SK-N-SH (cell line): ENCODE results near the gene PTPN6. TPM values are rescaled to one million over a fixed set of nuclear protein-coding genes. Genes with fewer than 3 reads are reported as not detected.

ENCODE experiments used
- CTCF ChIA-PET: fragments of 300-600, 350-600 bp; formaldehyde crosslinking; extraction: SDS; loops from one replicate; lab custom pipeline; 2021; lab: Yijun Ruan, JAX
- POLR2A ChIA-PET: fragments of 350-600 bp; sonication (Branson Sonifier 250); formaldehyde crosslinking; extraction: SDS; loops from one replicate; lab custom pipeline; 2020; ENCODE audit warnings: antibody characterized with exemption, inconsistent platforms; lab: Yijun Ruan, JAX
- DNase-seq: peaks from one replicate; pipeline ENCODE4 v3.0.0; 2012
- H2AFZ ChIP-seq: fragments of 200-600 bp; sonication (generic); 2 replicates; pipeline ENCODE4 v1.8.1; 2016; ENCODE audit warnings: antibody characterized with exemption, mild to moderate bottlenecking, low read depth
- H3F3A ChIP-seq: fragments of 200-600 bp; sonication (generic); replicated peaks from 2 replicates; pipeline ENCODE3; 2016; ENCODE audit warnings: antibody characterized with exemption, mild to moderate bottlenecking; ENCODE audit not compliant: insufficient read depth
- H3K27ac ChIP-seq, 2 experiments: fragments of 200-500 bp in 1 of 2; fragments of 200-600 bp in 1 of 2; sonication (Bioruptor generic) in 1 of 2; sonication (generic), shearing (Covaris generic) in 1 of 2; 2 replicates each; pipeline versions ENCODE4 v1.5.1 to v1.6.1; 2014 to 2016; ENCODE audit warnings: low read depth in 2 of 2, inconsistent platforms in 1 of 2, low read length in 1 of 2, mild to moderate bottlenecking in 1 of 2, mixed read lengths in 1 of 2
- H3K27me3 ChIP-seq: fragments of 200-600 bp; sonication (generic), shearing (Covaris generic); 2 replicates; pipeline ENCODE4 v1.6.1; 2016; ENCODE audit warnings: mixed run types; ENCODE audit not compliant: insufficient read depth
- H3K36me3 ChIP-seq, 2 experiments: fragments of 200-500 bp in 1 of 2; fragments of 200-600 bp in 1 of 2; sonication (Bioruptor generic) in 1 of 2; sonication (generic) in 1 of 2; replicated peaks in 1 of 2; 2 replicates each; pipeline versions ENCODE3 to v1.5.1; 2014 to 2016; ENCODE audit warnings: low read length in 1 of 2, mild to moderate bottlenecking in 1 of 2; ENCODE audit not compliant: insufficient read depth in 2 of 2, control insufficient read depth in 1 of 2
- H3K4me1 ChIP-seq, 2 experiments: fragments of 200-500 bp in 1 of 2; fragments of 200-600 bp in 1 of 2; sonication (Bioruptor generic) in 1 of 2; sonication (generic), shearing (Covaris generic) in 1 of 2; 2 replicates each; pipeline versions ENCODE4 v1.5.1 to v1.6.1; 2014 to 2016; ENCODE audit warnings: low read depth in 1 of 2, low read length in 1 of 2, mixed run types in 1 of 2; ENCODE audit not compliant: insufficient read depth in 2 of 2, control insufficient read depth in 1 of 2
- H3K4me2 ChIP-seq: fragments of 200-600 bp; sonication (generic), shearing (Covaris generic); 2 replicates; pipeline ENCODE4 v1.6.1; 2017; ENCODE audit warnings: mixed run types
- H3K4me3 ChIP-seq, 2 experiments: fragments of 200-500 bp in 1 of 2; fragments of 200-600 bp in 1 of 2; sonication (Bioruptor generic) in 1 of 2; sonication (generic), shearing (Covaris generic) in 1 of 2; 2 replicates each; pipeline versions ENCODE4 v1.5.1 to v1.8.1; 2014 to 2016; ENCODE audit warnings: low read depth in 2 of 2, inconsistent platforms in 1 of 2, low read length in 1 of 2, mild to moderate bottlenecking in 1 of 2, mixed read lengths in 1 of 2, moderate library complexity in 1 of 2
- H3K79me2 ChIP-seq: fragments of 200-600 bp; sonication (generic); 2 replicates; pipeline ENCODE4 v1.8.1; 2017; ENCODE audit warnings: mild to moderate bottlenecking; ENCODE audit not compliant: insufficient read depth
- H3K9ac ChIP-seq: fragments of 200-600 bp; sonication (generic); 2 replicates; pipeline ENCODE4 v1.6.1; 2017; ENCODE audit warnings: mixed run types
- H3K9me2 ChIP-seq: fragments of 200-600 bp; sonication (generic); 2 replicates; pipeline ENCODE4 v1.6.1; 2017; ENCODE audit warnings: mixed run types
- H3K9me3 ChIP-seq: fragments of 200-600 bp; sonication (generic); 2 replicates; pipeline ENCODE4 v1.6.1; 2017; ENCODE audit warnings: mixed run types, mild to moderate bottlenecking, moderate library complexity
- H4K20me1 ChIP-seq: fragments of 200-600 bp; sonication (generic); 2 replicates; pipeline ENCODE4 v1.6.1; 2017; ENCODE audit warnings: mild to moderate bottlenecking, mixed run types; ENCODE audit not compliant: insufficient read depth
- CHD2 ChIP-seq: fragments of 150-350 bp; IDR thresholded peaks from 2 replicates; pipeline ENCODE4 v1.6.1; 2018; ENCODE audit warnings: low read length; ENCODE audit not compliant: partially characterized antibody
- FOSL2 ChIP-seq: IDR thresholded peaks from 2 replicates; pipeline ENCODE4 v1.4.0; 2012; ENCODE audit warnings: low read depth, mild to moderate bottlenecking, moderate library complexity, borderline replicate concordance
- NRF1 ChIP-seq: IDR thresholded peaks from 2 replicates; pipeline ENCODE4 v1.6.1; 2012; ENCODE audit warnings: low read depth, mild to moderate bottlenecking, low read length
- POLR2AphosphoS5 ChIP-seq: IDR thresholded peaks from 2 replicates; pipeline ENCODE4 v1.6.1; 2012; ENCODE audit warnings: low read depth, low read length
- RAD21 ChIP-seq: IDR thresholded peaks from 2 replicates; pipeline ENCODE4 v1.6.1; 2012; ENCODE audit warnings: mild to moderate bottlenecking, low read length
- RFX5 ChIP-seq: IDR thresholded peaks from 2 replicates; pipeline ENCODE4 v1.6.1; 2012; ENCODE audit warnings: mild to moderate bottlenecking, improper control_type of control experiment, low read length
- SIN3A ChIP-seq: IDR thresholded peaks from 2 replicates; pipeline ENCODE4 v1.6.1; 2012; ENCODE audit warnings: low read depth, mild to moderate bottlenecking, low read length, moderate library complexity, borderline replicate concordance
- SMC3 ChIP-seq: IDR thresholded peaks from 2 replicates; pipeline ENCODE4 v1.6.1; 2012; ENCODE audit warnings: low read depth, low read length, improper control_type of control experiment
- TAF1 ChIP-seq: IDR thresholded peaks from 2 replicates; pipeline ENCODE4 v1.6.1; 2012; ENCODE audit warnings: low read depth, mild to moderate bottlenecking, low read length, moderate library complexity, borderline replicate concordance
- WGBS: methylation state at CpG from one replicate; pipeline ENCODE4 v1.1.6; 2017; ENCODE audit warnings: low lambda C conversion rate; 5-methylcytosine and 5-hydroxymethylcytosine counted together
- polyA plus RNA-seq, 3 experiments: library from polyadenylated mRNA; depleted of rRNA; stranded (reverse); fragments of >200 nt; gene quantifications; 2 replicates each; pipeline ENCODE4 v1.2.3, GENCODE V29; 2012
- TF ChIP-seq, protein P1 (sequence below): IDR thresholded peaks from 2 replicates; pipeline ENCODE4 v1.4.0; 2012; ENCODE audit warnings: low read depth, borderline replicate concordance
- TF ChIP-seq, protein P2 (sequence below): fragments of 200-600 bp; sonication (generic); IDR thresholded peaks from 2 replicates; pipeline ENCODE4 v1.6.1; 2017; ENCODE audit warnings: antibody characterized with exemption, mild to moderate bottlenecking, moderate library complexity

Gene PTPN6
- polyA plus RNA-seq, 1 of the 3 experiments (the other 2 are of a cell fraction) = 0.12 TPM

DNA sequence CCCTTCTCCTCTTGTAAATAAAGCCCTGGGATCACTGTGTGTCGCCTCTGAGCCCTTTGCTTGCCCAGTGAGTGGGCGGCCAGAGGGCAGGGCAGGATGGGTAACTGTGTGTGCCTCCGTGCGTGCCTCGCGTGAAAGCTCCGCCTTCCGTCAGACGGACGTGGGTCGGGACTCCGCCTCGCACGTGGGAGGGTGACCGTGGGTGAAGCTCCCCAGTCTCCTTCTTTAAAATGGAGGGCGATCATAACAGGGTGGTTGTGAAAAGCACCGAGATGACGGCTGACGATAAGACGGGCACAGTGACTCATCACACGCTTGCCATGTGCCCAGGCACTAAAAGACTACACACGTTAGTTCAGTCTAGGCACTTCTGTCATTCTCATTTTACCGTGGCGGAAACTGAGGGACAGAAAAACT is 10.1 kb downstream of the PTPN6 start:
- POLR2A ChIA-PET = interaction anchor here (1.6 to 6.8 kb wide), 2 partner anchors 16 to 40 kb away, joined by 3 to 62 read pairs; partner anchors contain the start of genes C12orf57 and RNU7-1
- 74% methylated on average over 23 of the region's 24 CpGs for WGBS
- CTCF ChIA-PET = interaction anchor here (0.6 to 8.0 kb wide), 10 partner anchors 8 to 148 kb away, joined by 3 to 114 read pairs (median 4); partner anchors contain the start of genes C12orf57, ENO2 and RNU7-1
- peak; percentile 34 for DNase-seq
- Histone ChIP-seq H3K9me3 (no peaks in the 10 kb centered on the region), H3F3A (peaks cover 19% of the 10 kb centered on the region), H3K9me2 (no peaks in the 10 kb centered on the region), H3K36me3 (peaks cover 4 to 20% of the 10 kb centered on the region in 2 experiments), H3K4me1 (peaks cover 0 to 8% of the 10 kb centered on the region in 2 experiments; a peak in 2 of 4 replicates), H3K79me2 (no peaks in the 10 kb centered on the region), H3K27me3 (no peaks in the 10 kb centered on the region), H4K20me1 (no peaks in the 10 kb centered on the region), H3K4me2 (no peak overlapping the region), H3K27ac (no peak overlapping the region), H2AFZ (peak overlapping the region; percentile 86; the same call in 1 of the 2 replicates), H3K4me3 (no peak overlapping the region), H3K9ac (no peak overlapping the region)
- TF ChIP-seq RFX5 (no peak), SIN3A (no peak), SMC3 (no peak), CHD2 (no peak), FOSL2 (no peak), POLR2AphosphoS5 (no peak), NRF1 (no peak), RAD21 (no peak)
- TF ChIP-seq, protein P1, sequence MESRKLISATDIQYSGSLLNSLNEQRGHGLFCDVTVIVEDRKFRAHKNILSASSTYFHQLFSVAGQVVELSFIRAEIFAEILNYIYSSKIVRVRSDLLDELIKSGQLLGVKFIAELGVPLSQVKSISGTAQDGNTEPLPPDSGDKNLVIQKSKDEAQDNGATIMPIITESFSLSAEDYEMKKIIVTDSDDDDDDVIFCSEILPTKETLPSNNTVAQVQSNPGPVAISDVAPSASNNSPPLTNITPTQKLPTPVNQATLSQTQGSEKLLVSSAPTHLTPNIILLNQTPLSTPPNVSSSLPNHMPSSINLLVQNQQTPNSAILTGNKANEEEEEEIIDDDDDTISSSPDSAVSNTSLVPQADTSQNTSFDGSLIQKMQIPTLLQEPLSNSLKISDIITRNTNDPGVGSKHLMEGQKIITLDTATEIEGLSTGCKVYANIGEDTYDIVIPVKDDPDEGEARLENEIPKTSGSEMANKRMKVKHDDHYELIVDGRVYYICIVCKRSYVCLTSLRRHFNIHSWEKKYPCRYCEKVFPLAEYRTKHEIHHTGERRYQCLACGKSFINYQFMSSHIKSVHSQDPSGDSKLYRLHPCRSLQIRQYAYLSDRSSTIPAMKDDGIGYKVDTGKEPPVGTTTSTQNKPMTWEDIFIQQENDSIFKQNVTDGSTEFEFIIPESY = no peak

DNA sequence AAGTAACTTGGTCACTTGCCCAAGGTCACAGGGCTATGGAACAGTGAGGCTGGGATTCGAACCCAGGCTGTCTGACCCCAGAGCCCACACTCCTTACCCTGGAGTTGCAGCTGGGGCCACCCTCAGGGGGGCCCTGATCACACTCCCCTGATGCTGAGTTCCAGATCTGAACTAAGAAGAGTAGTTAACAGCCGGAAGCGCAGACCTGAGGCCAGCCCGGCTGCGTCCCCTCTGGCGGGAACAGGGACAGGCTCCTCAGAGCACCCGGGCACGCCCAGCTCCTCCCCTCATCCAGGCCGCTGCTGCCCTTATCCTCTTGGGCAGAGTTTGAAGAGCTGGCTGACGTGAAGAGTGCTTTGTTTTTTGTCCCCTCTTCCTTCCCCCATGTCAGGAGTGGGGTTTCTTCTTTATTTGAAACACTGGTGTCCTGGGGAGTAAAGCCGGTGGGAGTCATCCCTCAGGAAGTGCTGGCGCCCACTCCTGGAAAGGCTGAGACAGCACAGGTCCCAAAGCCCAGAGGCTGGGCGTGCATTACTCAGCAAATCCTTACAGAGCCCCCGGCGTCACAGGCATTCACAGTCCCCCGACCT is 10.6 kb downstream of the PTPN6 start:
- no peaks in the 10 kb centered on the region for H3K79me2 ChIP-seq
- H3K27me3 ChIP-seq = no peaks in the 10 kb centered on the region
- H4K20me1 ChIP-seq = no peaks in the 10 kb centered on the region
- POLR2A ChIA-PET = interaction anchor here (1.6 to 6.8 kb wide), 2 partner anchors 16 to 41 kb away, joined by 3 to 62 read pairs; partner anchors contain the start of genes C12orf57 and RNU7-1
- peak overlapping the region; percentile 13 for H3K9ac ChIP-seq
- no peak overlapping the region for H3K4me2 ChIP-seq
- peak overlapping the region; percentile 86; the same call in 1 of the 2 replicates for H2AFZ ChIP-seq
- H3F3A ChIP-seq = peaks cover 24% of the 10 kb centered on the region
- H3K4me1 ChIP-seq = peaks cover 0 to 8% of the 10 kb centered on the region in 2 experiments; a peak in 2 of 4 replicates
- 69% methylated on average over 14 of the region's 16 CpGs for WGBS
- TF ChIP-seq TAF1 (no peak), CHD2 (no peak), SMC3 (peak; percentile 35)
- TF ChIP-seq, protein P2, sequence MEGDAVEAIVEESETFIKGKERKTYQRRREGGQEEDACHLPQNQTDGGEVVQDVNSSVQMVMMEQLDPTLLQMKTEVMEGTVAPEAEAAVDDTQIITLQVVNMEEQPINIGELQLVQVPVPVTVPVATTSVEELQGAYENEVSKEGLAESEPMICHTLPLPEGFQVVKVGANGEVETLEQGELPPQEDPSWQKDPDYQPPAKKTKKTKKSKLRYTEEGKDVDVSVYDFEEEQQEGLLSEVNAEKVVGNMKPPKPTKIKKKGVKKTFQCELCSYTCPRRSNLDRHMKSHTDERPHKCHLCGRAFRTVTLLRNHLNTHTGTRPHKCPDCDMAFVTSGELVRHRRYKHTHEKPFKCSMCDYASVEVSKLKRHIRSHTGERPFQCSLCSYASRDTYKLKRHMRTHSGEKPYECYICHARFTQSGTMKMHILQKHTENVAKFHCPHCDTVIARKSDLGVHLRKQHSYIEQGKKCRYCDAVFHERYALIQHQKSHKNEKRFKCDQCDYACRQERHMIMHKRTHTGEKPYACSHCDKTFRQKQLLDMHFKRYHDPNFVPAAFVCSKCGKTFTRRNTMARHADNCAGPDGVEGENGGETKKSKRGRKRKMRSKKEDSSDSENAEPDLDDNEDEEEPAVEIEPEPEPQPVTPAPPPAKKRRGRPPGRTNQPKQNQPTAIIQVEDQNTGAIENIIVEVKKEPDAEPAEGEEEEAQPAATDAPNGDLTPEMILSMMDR = peak; percentile 56
- TF ChIP-seq, protein P1 = no peak
- CTCF ChIA-PET = interaction anchor here (0.6 to 8.0 kb wide), 13 partner anchors 8 to 148 kb away, joined by 3 to 114 read pairs (median 4); partner anchors contain the start of genes C12orf57, ENO2 and RNU7-1
- H3K4me3 ChIP-seq = peak overlapping the region in 1 of 2 experiments; percentile 35; a peak in 1 of 4 replicates
- H3K36me3 ChIP-seq = peaks cover 4 to 23% of the 10 kb centered on the region in 2 experiments
- H3K9me2 ChIP-seq = no peaks in the 10 kb centered on the region
- no peak overlapping the region; a peak in 1 of 4 replicates for H3K27ac ChIP-seq
- DNase-seq = peak; percentile 78
- H3K9me3 ChIP-seq = no peaks in the 10 kb centered on the region
